Measurements from ENCODE around the gene HOXB7.

Gene HOXB7

GRCh38 chr17:48592577-48592976 lies 18.2 kb downstream of the HOXB7 start:
- H3K9me3 ChIP-seq (ENCODE audit: control insufficient read depth, low read length): no peaks in the 10 kb centered on the region
- no peak overlapping the region for H3K27ac ChIP-seq (ENCODE audit: insufficient read depth, low read depth, low read length, poor library complexity, severe bottlenecking)
- H3K36me3 ChIP-seq (ENCODE audit: control insufficient read depth, insufficient read depth, low read length): no peaks in the 10 kb centered on the region
- H3K4me1 ChIP-seq (ENCODE audit: control insufficient read depth, insufficient read depth, low read length): peaks cover 3% of the 10 kb centered on the region
- H3K27me3 ChIP-seq (ENCODE audit: control insufficient read depth, insufficient read depth, low read length, poor library complexity, severe bottlenecking): peaks cover 100% of the 10 kb centered on the region
- no peak overlapping the region for H3K4me3 ChIP-seq (ENCODE audit: insufficient read depth, low read depth, low read length)
- WGBS, 2 experiments: 10 to 11% methylated on average over 14 of the region's 14 CpGs

GRCh38 chr17:48592057-48592514 lies 18.7 kb downstream of the HOXB7 start:
- H3K36me3 ChIP-seq (ENCODE audit: control insufficient read depth, insufficient read depth, low read length): no peaks in the 10 kb centered on the region
- H3K4me1 ChIP-seq (ENCODE audit: control insufficient read depth, insufficient read depth, low read length): peaks cover 3% of the 10 kb centered on the region
- H3K27me3 ChIP-seq (ENCODE audit: control insufficient read depth, insufficient read depth, low read length, poor library complexity, severe bottlenecking): peaks cover 100% of the 10 kb centered on the region
- H3K9me3 ChIP-seq (ENCODE audit: control insufficient read depth, low read length): no peaks in the 10 kb centered on the region
- 7 to 8% methylated on average over 33 of the region's 33 CpGs for WGBS, 2 experiments
- H3K27ac ChIP-seq (ENCODE audit: insufficient read depth, low read depth, low read length, poor library complexity, severe bottlenecking): no peak overlapping the region
- H3K4me3 ChIP-seq (ENCODE audit: insufficient read depth, low read depth, low read length): no peak overlapping the region

- Histone ChIP-seq H3K9me3 (ENCODE audit: control insufficient read depth, low read length) (no peaks in the 10 kb centered on the region), H3K4me3 (ENCODE audit: insufficient read depth, low read depth, low read length) (no peak overlapping the region), H3K27me3 (ENCODE audit: control insufficient read depth, insufficient read depth, low read length, poor library complexity, severe bottlenecking) (peaks cover 100% of the 10 kb centered on the region), H3K36me3 (ENCODE audit: control insufficient read depth, insufficient read depth, low read length) (no peaks in the 10 kb centered on the region), H3K4me1 (ENCODE audit: control insufficient read depth, insufficient read depth, low read length) (peaks cover 3% of the 10 kb centered on the region), H3K27ac (ENCODE audit: insufficient read depth, low read depth, low read length, poor library complexity, severe bottlenecking) (no peak overlapping the region)
- 52 to 59% methylated on average over 7 to 9 of the region's 10 CpGs for WGBS, 2 experiments
Measured at GRCh38 chr17:48591255-48592056, 19.4 kb downstream of the HOXB7 start.

GRCh38 chr17:48590607-48591161 lies 20.1 kb downstream of the HOXB7 start:
- H3K9me3 ChIP-seq (ENCODE audit: control insufficient read depth, low read length): no peaks in the 10 kb centered on the region
- H3K27ac ChIP-seq (ENCODE audit: insufficient read depth, low read depth, low read length, poor library complexity, severe bottlenecking): no peak overlapping the region
- H3K27me3 ChIP-seq (ENCODE audit: control insufficient read depth, insufficient read depth, low read length, poor library complexity, severe bottlenecking): peaks cover 100% of the 10 kb centered on the region
- no peaks in the 10 kb centered on the region for H3K36me3 ChIP-seq (ENCODE audit: control insufficient read depth, insufficient read depth, low read length)
- H3K4me1 ChIP-seq (ENCODE audit: control insufficient read depth, insufficient read depth, low read length): peaks cover 3% of the 10 kb centered on the region
- H3K4me3 ChIP-seq (ENCODE audit: insufficient read depth, low read depth, low read length): no peak overlapping the region

GRCh38 chr17:48589831-48590606 lies 20.8 kb downstream of the HOXB7 start, which contains the start of gene HOXB3:
Gene HOXB3, minus strand, starts transcription at chr17:48590241. Its CDS starts 37,767 bp downstream, at chr17:48552474.
- peaks cover 3% of the 10 kb centered on the region for H3K4me1 ChIP-seq (ENCODE audit: control insufficient read depth, insufficient read depth, low read length)
- 9% methylated on average over 23 of the region's 23 CpGs for WGBS, 2 experiments
- H3K27ac ChIP-seq (ENCODE audit: insufficient read depth, low read depth, low read length, poor library complexity, severe bottlenecking): no peak within 1 kb of the TSS
- peaks cover 100% of the 10 kb centered on the region for H3K27me3 ChIP-seq (ENCODE audit: control insufficient read depth, insufficient read depth, low read length, poor library complexity, severe bottlenecking)
- no peak within 1 kb of the TSS for H3K4me3 ChIP-seq (ENCODE audit: insufficient read depth, low read depth, low read length)
- H3K9me3 ChIP-seq (ENCODE audit: control insufficient read depth, low read length): no peaks in the 10 kb centered on the region
- H3K36me3 ChIP-seq (ENCODE audit: control insufficient read depth, insufficient read depth, low read length): no peaks in the 10 kb centered on the region

- H3K27ac ChIP-seq (ENCODE audit: insufficient read depth, low read depth, low read length, poor library complexity, severe bottlenecking): no peak overlapping the region
- H3K4me1 ChIP-seq (ENCODE audit: control insufficient read depth, insufficient read depth, low read length): peaks cover 3% of the 10 kb centered on the region
- no peaks in the 10 kb centered on the region for H3K36me3 ChIP-seq (ENCODE audit: control insufficient read depth, insufficient read depth, low read length)
- H3K4me3 ChIP-seq (ENCODE audit: insufficient read depth, low read depth, low read length): no peak overlapping the region
- peaks cover 100% of the 10 kb centered on the region for H3K27me3 ChIP-seq (ENCODE audit: control insufficient read depth, insufficient read depth, low read length, poor library complexity, severe bottlenecking)
- H3K9me3 ChIP-seq (ENCODE audit: control insufficient read depth, low read length): no peaks in the 10 kb centered on the region
- 5 to 8% methylated on average over 9 to 10 of the region's 10 CpGs for WGBS, 2 experiments
Measured at GRCh38 chr17:48589060-48589830, 21.6 kb downstream of the HOXB7 start.

- Histone ChIP-seq H3K27me3 (ENCODE audit: control insufficient read depth, insufficient read depth, low read length, poor library complexity, severe bottlenecking) (peaks cover 100% of the 10 kb centered on the region), H3K9me3 (ENCODE audit: control insufficient read depth, low read length) (no peaks in the 10 kb centered on the region), H3K27ac (ENCODE audit: insufficient read depth, low read depth, low read length, poor library complexity, severe bottlenecking) (no peak overlapping the region), H3K36me3 (ENCODE audit: control insufficient read depth, insufficient read depth, low read length) (no peaks in the 10 kb centered on the region), H3K4me1 (ENCODE audit: control insufficient read depth, insufficient read depth, low read length) (peaks cover 3% of the 10 kb centered on the region), H3K4me3 (ENCODE audit: insufficient read depth, low read depth, low read length) (no peak overlapping the region)
- WGBS, 2 experiments: 15 to 25% methylated on average over 1 to 2 of the region's 2 CpGs
Measured at GRCh38 chr17:48588528-48588927, 22.3 kb downstream of the HOXB7 start.

- Histone ChIP-seq H3K4me1 (ENCODE audit: control insufficient read depth, insufficient read depth, low read length) (no peaks in the 10 kb centered on the region), H3K9me3 (ENCODE audit: control insufficient read depth, low read length) (no peaks in the 10 kb centered on the region), H3K36me3 (ENCODE audit: control insufficient read depth, insufficient read depth, low read length) (no peaks in the 10 kb centered on the region), H3K27me3 (ENCODE audit: control insufficient read depth, insufficient read depth, low read length, poor library complexity, severe bottlenecking) (peaks cover 100% of the 10 kb centered on the region), H3K4me3 (ENCODE audit: insufficient read depth, low read depth, low read length) (no peak overlapping the region), H3K27ac (ENCODE audit: insufficient read depth, low read depth, low read length, poor library complexity, severe bottlenecking) (no peak overlapping the region)
- WGBS, 2 experiments: 33 to 40% methylated on average over 2 of the region's 2 CpGs
Measured at GRCh38 chr17:48588074-48588415, 22.8 kb downstream of the HOXB7 start.

GRCh38 chr17:48587276-48588073 lies 23.3 kb downstream of the HOXB7 start:
- peaks cover 100% of the 10 kb centered on the region for H3K27me3 ChIP-seq (ENCODE audit: control insufficient read depth, insufficient read depth, low read length, poor library complexity, severe bottlenecking)
- no peak overlapping the region for H3K4me3 ChIP-seq (ENCODE audit: insufficient read depth, low read depth, low read length)
- 22% methylated on average over 4 to 5 of the region's 5 CpGs for WGBS, 2 experiments
- no peak overlapping the region for H3K27ac ChIP-seq (ENCODE audit: insufficient read depth, low read depth, low read length, poor library complexity, severe bottlenecking)
- H3K4me1 ChIP-seq (ENCODE audit: control insufficient read depth, insufficient read depth, low read length): no peaks in the 10 kb centered on the region
- no peaks in the 10 kb centered on the region for H3K36me3 ChIP-seq (ENCODE audit: control insufficient read depth, insufficient read depth, low read length)
- H3K9me3 ChIP-seq (ENCODE audit: control insufficient read depth, low read length): no peaks in the 10 kb centered on the region

Measured in ectodermal cell (in vitro differentiated cells).